T-helper 1 cell treated with Interleukin-12 subunit alpha and Interleukin-12 subunit beta and Interleukin-4 antibody, amounts not matched to agents 30 μg/mL and 1 μg/mL, for 36 hours (primary cell): ENCODE measurements around the gene ABLIM3.

Experiments used
- H3K27ac Mint-ChIP-seq: one replicate; pipeline ENCODE4 v1.8.0; 2021; ENCODE audit warnings: mild to moderate bottlenecking, mixed read lengths
- H3K27me3 Mint-ChIP-seq: one replicate; pipeline ENCODE4 v1.8.0; 2021; ENCODE audit warnings: low read depth, mixed read lengths
- H3K36me3 Mint-ChIP-seq: one replicate; pipeline ENCODE4 v1.8.0; 2021; ENCODE audit warnings: low read depth, mixed read lengths
- H3K4me1 Mint-ChIP-seq: one replicate; pipeline ENCODE4 v1.8.0; 2021; ENCODE audit warnings: low read depth, mixed read lengths
- H3K4me3 Mint-ChIP-seq: one replicate; pipeline ENCODE4 v1.8.0; 2021; ENCODE audit warnings: mild to moderate bottlenecking, moderate library complexity, mixed read lengths
- H3K9me3 Mint-ChIP-seq: one replicate; pipeline ENCODE4 v1.8.0; 2021; ENCODE audit warnings: mixed read lengths

ABLIM3 gene

DNA sequence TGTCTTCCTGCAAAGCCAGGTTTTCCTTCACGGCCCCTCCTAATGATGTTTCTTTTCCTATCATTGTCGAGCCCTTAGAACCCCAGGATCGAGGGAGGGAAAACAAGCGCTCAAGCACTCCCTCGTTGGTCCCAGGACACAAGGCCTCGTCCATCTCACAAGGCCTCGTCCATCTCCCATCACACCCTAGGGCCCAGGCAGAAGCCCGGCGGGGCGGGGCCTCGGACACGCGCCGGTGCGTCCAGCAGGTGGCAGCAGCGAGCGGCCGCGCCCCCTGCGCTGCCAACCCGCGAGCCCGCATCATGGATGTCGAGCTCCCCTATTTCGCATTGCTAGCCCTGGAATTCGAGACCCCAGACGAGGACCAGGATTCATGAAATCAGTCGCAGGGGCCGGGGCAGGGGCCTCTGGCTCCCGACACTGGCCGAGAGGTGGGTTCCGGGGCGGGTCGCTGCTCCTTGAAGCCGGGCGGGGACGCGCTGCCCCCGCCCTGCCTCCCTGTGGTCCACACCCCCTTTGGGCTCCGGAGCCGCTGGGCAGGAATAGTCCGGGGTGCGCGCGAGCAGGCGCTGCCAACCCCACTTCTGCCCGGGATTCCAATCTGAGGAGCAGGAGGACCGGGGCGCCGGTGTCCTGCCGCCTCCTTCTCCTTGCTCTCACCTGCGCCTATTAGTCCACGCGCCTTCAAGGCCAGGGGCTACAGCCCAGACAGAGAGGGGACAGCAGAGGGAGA is at the start of gene ABLIM3:
Gene ABLIM3 (plus strand): TSS at position 270 of the 733 bp plus-strand sequence. CDS start 603 bp downstream, outside the sequence.
- Mint-ChIP-seq H3K27ac (no peak within 1 kb of the TSS), H3K36me3 (no peaks in the 10 kb centered on the region), H3K9me3 (no peaks in the 10 kb centered on the region), H3K4me1 (peaks cover 2% of the 10 kb centered on the region), H3K4me3 (no peak within 1 kb of the TSS), H3K27me3 (peaks cover 55% of the 10 kb centered on the region)

DNA sequence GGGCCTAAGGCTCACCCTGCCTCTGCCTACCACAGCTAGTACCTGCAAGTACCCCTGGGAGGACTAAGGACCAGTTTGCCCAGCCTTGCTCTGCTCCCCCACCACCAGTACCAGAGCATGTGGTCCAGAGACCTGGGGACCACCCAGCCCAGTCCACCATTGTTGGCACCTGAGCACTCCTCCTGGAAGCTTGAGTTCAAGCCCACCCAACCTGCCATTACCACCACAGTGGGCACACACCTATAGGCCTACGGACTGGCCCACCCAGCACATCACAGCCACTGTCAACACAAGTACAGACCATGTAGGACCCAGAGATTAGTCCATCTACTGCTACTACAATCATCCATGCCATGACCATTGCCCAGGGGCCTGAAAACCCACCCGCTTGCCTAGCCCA is 47.7 kb upstream of the ABLIM3 start:
- H3K36me3 Mint-ChIP-seq: no peaks in the 10 kb centered on the region
- peaks cover 26% of the 10 kb centered on the region for H3K9me3 Mint-ChIP-seq
- no peaks in the 10 kb centered on the region for H3K4me1 Mint-ChIP-seq
- no peak overlapping the region for H3K27ac Mint-ChIP-seq
- H3K4me3 Mint-ChIP-seq: no peak overlapping the region
- H3K27me3 Mint-ChIP-seq: no peaks in the 10 kb centered on the region

DNA sequence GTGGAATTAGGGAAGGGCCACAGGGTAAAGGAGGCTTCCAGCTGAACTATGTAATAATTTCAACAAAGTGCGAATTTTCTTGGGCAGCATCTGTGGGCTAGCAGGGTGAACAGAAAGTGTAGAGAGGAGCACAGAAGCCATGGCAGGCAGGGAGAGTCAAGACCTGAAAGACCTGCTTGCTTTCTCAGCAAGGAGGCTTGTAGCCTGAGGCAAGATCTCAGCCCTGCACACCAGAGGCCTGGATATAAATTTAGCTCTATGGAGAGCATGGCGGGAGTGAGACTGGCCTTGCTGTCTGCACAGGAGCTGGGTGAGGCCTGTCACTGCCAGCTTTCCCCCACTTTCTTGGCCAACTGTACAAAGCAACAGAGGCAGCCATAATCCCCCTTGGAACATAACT is 46.3 kb upstream of the ABLIM3 start:
- no peaks in the 10 kb centered on the region for H3K4me1 Mint-ChIP-seq
- H3K27ac Mint-ChIP-seq: no peak overlapping the region
- no peaks in the 10 kb centered on the region for H3K27me3 Mint-ChIP-seq
- H3K36me3 Mint-ChIP-seq: peaks cover 3% of the 10 kb centered on the region
- no peak overlapping the region for H3K4me3 Mint-ChIP-seq
- peaks cover 37% of the 10 kb centered on the region for H3K9me3 Mint-ChIP-seq

DNA sequence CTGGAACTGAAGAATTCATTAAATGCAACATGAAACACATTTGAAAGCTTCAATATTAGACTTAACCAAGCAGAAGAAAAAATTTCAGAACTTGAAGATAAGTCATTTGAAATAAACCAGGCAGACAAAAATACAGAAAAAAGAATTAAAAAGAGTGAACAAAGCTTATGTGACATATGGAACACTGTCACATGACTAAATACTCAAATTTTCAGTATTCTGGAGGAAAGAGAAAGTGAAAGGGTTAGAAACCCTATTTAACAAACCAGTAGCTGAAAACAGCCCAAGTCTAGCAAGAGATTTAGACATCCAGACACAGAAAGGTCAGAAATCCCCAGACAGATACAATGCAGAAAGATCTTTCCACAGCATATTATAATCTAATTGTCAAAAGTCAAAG is 41.4 kb upstream of the ABLIM3 start:
- no peak overlapping the region for H3K4me3 Mint-ChIP-seq
- H3K27ac Mint-ChIP-seq: no peak overlapping the region
- peaks cover 3% of the 10 kb centered on the region for H3K36me3 Mint-ChIP-seq
- peaks cover 12% of the 10 kb centered on the region for H3K27me3 Mint-ChIP-seq
- H3K9me3 Mint-ChIP-seq: peaks cover 41% of the 10 kb centered on the region
- no peaks in the 10 kb centered on the region for H3K4me1 Mint-ChIP-seq

DNA sequence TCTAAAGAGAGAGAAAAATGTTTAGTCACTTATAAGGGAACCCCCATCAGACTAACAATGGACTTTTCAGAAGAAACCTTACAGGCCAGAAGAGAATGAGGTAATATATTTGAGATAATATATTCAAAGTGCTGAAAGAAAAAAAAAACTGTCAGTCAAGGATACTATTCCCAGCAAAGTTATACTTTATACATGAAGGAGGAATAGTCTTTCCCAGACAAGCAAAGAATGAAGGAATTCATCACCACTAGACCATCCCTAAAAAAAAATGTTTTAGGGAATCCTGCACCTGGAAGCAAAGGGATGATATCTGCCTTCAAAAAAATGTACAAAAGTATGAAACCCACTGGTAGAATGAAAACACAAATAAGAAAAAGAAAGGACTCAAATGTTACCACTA is 41.0 kb upstream of the ABLIM3 start:
- Mint-ChIP-seq H3K9me3 (peaks cover 41% of the 10 kb centered on the region), H3K27ac (no peak overlapping the region)

DNA sequence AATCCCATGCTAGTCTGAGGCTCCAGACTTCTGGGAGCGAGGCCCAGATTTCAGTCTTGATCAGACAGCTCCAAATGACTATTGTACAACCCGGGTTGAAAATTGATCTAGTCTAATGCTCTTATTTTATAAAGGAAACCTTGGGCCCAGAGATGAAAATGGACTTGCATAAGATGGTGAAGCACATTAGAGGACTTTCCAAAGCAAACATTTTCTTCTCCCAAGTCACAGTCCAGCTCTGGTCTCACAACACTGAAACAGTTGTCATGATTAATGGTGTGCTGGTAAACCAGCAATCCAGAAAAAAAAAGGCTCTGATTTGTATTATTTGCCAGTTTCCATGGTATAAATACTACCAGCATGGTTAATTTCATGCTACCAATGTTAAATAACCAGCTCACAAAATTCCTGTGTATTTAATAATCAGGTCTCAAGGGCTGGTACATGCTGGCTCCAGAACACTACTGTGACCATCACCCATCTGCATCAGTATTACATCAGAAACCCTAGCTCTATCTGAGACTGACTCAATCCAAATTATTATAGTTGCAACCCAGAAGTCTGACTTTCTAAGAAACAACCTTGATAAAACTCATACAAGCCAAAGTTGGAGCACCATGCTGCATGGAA is 32.5 kb upstream of the ABLIM3 start:
- no peaks in the 10 kb centered on the region for H3K4me1 Mint-ChIP-seq
- no peaks in the 10 kb centered on the region for H3K36me3 Mint-ChIP-seq
- H3K9me3 Mint-ChIP-seq: no peaks in the 10 kb centered on the region
- H3K27ac Mint-ChIP-seq: no peak overlapping the region
- peaks cover 8% of the 10 kb centered on the region for H3K27me3 Mint-ChIP-seq
- H3K4me3 Mint-ChIP-seq: no peak overlapping the region

More for the DNA sequence above, 41.0 kb upstream of the ABLIM3 start:
- Mint-ChIP-seq H3K4me3 (no peak overlapping the region), H3K36me3 (peaks cover 3% of the 10 kb centered on the region), H3K27me3 (peaks cover 12% of the 10 kb centered on the region), H3K4me1 (no peaks in the 10 kb centered on the region)

DNA sequence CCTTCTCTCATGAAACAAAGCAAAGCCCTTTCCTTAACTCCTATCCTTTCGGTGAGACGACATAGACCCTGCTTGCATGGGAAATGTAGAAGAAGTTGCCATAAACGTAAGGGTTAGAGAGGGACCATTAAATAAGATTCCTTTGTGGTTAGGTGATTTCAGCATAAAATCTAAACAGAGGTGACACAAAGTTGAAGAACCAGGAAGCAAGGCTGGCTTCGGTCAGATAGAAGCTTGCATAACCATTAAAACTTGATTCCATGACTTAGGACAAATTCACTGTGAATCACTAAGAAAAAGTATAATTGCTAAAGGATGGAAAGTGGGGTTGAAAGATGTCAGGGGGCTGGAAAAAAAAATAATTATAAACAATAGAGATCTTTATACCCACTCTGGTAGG is 30.9 kb upstream of the ABLIM3 start:
- Mint-ChIP-seq H3K4me3 (no peak overlapping the region), H3K36me3 (no peaks in the 10 kb centered on the region), H3K9me3 (no peaks in the 10 kb centered on the region), H3K27me3 (peaks cover 11% of the 10 kb centered on the region), H3K27ac (no peak overlapping the region), H3K4me1 (no peaks in the 10 kb centered on the region)

DNA sequence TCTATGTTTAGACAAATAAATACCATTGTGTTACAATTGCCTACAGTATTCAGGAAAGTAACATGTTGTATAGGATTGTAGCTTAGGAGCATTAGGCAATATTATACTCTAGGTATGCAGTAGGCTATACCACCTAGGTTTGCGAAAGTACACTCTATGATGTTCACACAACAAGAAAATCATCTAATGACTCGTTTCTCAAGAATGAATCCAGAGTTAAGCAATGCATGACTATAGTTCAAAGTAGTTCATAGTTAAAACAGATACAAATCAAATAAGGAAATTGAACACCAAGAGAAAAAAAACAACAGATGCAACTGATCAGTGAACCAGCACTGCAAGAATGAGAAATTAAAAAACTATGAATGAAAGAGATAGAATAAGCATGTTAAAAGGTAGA is 27.6 kb upstream of the ABLIM3 start:
- Mint-ChIP-seq H3K4me3 (no peak overlapping the region), H3K9me3 (no peaks in the 10 kb centered on the region), H3K36me3 (no peaks in the 10 kb centered on the region), H3K27ac (no peak overlapping the region), H3K4me1 (peaks cover 5% of the 10 kb centered on the region), H3K27me3 (peaks cover 17% of the 10 kb centered on the region)

DNA sequence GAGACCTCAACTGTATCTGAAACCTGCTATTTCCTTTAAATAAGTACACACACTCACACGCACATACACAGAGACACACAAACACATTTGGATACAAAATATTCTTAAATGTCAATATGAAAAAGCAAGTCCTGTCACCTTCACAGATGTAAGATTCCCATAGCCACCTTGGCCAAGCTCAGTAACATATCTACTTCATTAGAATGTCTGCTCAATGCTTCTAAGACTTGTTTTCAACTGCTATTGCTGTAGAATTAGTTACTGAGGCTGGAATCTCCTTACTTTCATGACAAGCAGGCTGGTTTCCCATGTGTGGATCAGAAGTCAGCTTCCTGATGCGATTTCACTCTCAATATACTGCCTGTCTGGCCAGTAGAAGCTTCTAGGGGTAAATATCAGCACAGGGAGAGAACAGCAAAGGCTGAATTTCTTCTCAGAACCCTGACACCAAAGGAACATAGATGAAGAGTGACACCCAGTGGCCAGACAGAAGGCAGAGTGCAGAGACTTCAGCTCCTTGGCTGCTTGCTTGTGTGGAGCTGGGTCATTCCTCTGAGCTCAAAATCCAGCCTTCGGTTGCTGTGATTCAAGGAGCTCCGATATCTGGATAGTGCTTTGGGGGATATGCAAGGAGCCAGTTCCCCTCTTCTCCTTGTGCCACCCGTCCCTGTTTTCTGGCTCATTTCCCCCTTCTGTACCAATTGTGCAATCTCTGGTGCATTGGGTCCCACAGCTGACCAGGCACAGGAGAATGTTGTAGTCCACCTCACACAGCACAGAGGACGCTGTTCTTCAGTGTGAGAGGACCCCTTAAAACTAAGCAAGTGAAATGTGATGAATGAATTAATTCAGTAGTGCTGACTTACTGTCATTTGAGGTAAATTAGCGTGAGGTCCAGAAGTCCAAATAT is 26.6 kb upstream of the ABLIM3 start:
- no peaks in the 10 kb centered on the region for H3K9me3 Mint-ChIP-seq
- H3K36me3 Mint-ChIP-seq: no peaks in the 10 kb centered on the region
- H3K4me1 Mint-ChIP-seq: peaks cover 5% of the 10 kb centered on the region
- no peak overlapping the region for H3K27ac Mint-ChIP-seq
- H3K4me3 Mint-ChIP-seq: no peak overlapping the region
- peaks cover 21% of the 10 kb centered on the region for H3K27me3 Mint-ChIP-seq

DNA sequence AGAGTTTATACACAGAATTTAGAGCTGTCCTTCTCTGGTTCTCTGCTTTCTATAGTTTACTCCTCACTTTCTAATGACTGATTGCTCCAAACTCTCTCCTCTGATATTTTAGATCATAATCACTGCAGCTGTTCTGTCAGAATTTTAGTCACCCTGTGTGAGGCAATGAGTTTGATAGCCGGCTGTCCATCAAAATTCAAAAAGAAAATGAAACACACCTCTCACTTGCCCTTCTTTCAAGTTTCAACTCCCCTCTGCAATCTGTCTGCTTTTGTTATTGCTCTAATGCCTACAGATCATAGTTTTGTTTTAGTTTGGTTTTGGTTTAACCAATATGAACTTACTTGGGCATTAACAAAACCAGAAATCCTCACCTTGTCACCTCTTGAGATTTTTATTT is 23.3 kb upstream of the ABLIM3 start:
- H3K4me1 Mint-ChIP-seq: peaks cover 5% of the 10 kb centered on the region
- no peak overlapping the region for H3K27ac Mint-ChIP-seq
- no peaks in the 10 kb centered on the region for H3K36me3 Mint-ChIP-seq
- no peaks in the 10 kb centered on the region for H3K9me3 Mint-ChIP-seq
- peaks cover 22% of the 10 kb centered on the region for H3K27me3 Mint-ChIP-seq
- no peak overlapping the region for H3K4me3 Mint-ChIP-seq

DNA sequence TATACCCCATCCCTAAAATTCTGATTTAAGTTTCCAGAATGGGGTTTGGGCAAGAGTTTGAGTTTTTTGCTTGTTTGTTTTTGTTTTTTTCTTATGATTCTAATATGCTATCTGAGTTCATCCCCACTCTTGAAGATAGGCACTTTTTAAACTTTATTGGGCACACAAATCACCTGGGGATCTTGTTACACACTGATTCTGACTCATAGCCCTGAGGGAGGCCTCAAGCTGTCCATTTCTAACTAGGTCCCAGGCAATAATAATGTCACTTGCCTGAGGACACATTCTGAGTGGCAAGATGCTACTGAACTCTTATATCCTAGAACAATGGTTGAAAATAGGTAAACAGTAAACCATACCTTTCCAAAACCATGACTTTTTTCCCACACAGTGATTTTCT is 22.8 kb upstream of the ABLIM3 start:
- H3K4me1 Mint-ChIP-seq: peaks cover 5% of the 10 kb centered on the region
- no peak overlapping the region for H3K4me3 Mint-ChIP-seq
- no peak overlapping the region for H3K27ac Mint-ChIP-seq
- H3K36me3 Mint-ChIP-seq: no peaks in the 10 kb centered on the region
- no peaks in the 10 kb centered on the region for H3K9me3 Mint-ChIP-seq
- H3K27me3 Mint-ChIP-seq: peaks cover 20% of the 10 kb centered on the region

DNA sequence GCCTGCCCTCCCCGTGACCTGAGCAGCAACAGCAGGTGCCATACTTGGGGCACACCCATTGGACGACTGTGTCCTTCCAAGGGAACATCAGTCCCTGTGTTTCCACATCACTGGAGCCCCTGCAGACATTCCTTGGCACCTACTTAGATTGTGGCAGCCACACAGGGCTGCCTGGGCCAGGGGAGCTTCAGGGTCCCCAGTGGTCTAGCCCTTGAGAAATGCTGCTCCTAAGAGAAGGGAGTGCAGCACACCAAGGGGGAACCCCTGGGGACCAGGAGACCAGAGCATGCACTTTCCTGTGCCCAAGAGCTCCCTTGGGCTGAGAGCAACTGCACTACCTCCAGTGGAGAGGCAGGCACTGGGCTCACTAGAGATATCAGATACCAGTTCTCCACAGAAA is 20.1 kb upstream of the ABLIM3 start:
- H3K4me3 Mint-ChIP-seq: no peak overlapping the region
- H3K36me3 Mint-ChIP-seq: no peaks in the 10 kb centered on the region
- no peaks in the 10 kb centered on the region for H3K9me3 Mint-ChIP-seq
- no peak overlapping the region for H3K27ac Mint-ChIP-seq
- peaks cover 23% of the 10 kb centered on the region for H3K27me3 Mint-ChIP-seq
- H3K4me1 Mint-ChIP-seq: peaks cover 5% of the 10 kb centered on the region

DNA sequence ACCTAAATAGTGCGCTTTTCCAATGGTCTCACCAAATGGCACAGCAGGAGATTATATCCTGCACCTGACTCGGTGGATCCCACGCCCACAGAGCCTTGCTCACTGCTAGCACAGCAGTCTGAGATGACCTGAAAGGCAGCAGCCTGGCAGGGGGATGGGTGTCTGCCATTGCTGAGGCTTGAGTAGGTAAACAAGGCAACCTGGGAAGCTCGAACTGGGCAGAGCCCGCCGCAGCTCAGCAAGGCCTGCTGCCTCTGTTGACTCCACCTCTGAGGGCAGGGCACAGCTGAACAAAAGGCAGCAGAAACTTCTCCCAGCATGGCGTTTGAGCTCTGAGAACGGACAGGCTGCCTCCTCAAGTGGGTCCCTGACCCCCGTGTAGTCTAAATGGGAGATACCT is 18.1 kb upstream of the ABLIM3 start:
- no peak overlapping the region for H3K4me3 Mint-ChIP-seq

DNA sequence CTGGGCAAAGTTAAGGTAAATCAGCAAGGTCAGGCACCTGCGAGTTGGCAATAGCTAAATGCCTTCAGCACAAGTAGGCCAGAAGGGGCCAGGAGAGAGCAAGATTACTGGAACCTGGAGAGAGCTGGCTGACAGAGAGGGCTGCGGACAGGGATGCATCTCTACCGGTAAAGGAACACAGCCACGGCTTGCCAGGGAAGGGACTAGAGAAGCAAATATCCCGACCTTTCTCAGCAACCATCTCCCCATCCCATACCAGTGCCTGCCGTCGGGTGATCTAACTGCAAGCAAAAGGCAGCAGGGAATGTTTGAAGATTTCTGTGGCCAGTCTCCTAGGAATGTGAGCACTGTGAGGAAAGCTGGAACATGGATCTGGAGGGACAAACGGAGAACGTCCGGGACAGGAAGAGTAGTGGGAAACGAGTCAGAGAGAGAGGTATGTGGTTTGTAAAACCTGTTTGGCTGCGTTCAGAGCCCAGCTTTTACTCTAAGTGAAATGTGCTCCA is 15.9 kb upstream of the ABLIM3 start:
- H3K36me3 Mint-ChIP-seq: no peaks in the 10 kb centered on the region
- no peak overlapping the region for H3K4me3 Mint-ChIP-seq
- peaks cover 12% of the 10 kb centered on the region for H3K27me3 Mint-ChIP-seq
- H3K27ac Mint-ChIP-seq: no peak overlapping the region
- no peaks in the 10 kb centered on the region for H3K9me3 Mint-ChIP-seq
- H3K4me1 Mint-ChIP-seq: no peaks in the 10 kb centered on the region

More for the DNA sequence above, 18.1 kb upstream of the ABLIM3 start:
- Mint-ChIP-seq H3K36me3 (no peaks in the 10 kb centered on the region), H3K27ac (no peak overlapping the region), H3K9me3 (no peaks in the 10 kb centered on the region), H3K4me1 (no peaks in the 10 kb centered on the region), H3K27me3 (peaks cover 19% of the 10 kb centered on the region)
